ENCODE data around the gene PPARD.
"Not testable (repeated sequence)": the region's sequence is repeated elsewhere in the genome, so short reads cannot be mapped to it uniquely, and the experiment has no call there.

The PPARD gene

DNA sequence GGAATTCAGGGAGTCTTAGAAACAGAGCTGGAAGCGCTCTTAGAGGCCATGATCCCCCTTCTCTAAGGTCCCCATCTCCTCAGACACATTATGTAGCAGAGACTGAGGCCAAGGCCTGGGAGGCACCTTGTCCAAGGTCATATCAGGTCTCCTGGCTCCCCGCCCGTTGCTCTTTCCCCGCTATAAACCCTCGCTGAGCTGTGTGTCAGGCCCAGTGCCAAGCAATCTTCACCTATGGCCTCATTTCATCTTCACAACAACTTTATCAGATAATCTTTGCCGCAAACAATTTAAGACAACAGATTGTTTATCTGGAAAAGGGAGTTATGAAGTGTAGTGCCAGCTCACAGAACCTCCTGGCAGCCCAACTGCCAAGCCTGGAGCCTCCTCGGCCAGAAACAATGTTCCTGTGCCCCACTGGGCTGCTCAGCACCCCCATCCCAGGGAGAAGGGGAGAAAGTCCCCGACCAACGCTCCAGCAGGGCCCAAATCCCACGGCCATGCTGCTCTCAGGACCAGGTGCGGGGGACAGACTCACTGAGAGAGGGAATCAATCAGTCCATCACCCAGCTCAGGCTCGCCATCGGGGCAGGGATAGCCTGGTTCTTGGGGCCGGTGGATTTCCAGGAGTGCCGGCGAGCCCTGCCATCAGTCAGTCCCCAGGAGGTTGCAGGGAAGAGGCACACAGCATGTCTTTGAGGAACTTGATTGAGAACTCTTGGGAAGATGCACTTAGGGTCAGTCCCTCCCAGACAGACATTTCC is 92.9 kb downstream of the PPARD start:
- no peak for DNase-seq (ENCODE audit: low read depth in 2 of 2, low spot score in 1 of 2)

DNA sequence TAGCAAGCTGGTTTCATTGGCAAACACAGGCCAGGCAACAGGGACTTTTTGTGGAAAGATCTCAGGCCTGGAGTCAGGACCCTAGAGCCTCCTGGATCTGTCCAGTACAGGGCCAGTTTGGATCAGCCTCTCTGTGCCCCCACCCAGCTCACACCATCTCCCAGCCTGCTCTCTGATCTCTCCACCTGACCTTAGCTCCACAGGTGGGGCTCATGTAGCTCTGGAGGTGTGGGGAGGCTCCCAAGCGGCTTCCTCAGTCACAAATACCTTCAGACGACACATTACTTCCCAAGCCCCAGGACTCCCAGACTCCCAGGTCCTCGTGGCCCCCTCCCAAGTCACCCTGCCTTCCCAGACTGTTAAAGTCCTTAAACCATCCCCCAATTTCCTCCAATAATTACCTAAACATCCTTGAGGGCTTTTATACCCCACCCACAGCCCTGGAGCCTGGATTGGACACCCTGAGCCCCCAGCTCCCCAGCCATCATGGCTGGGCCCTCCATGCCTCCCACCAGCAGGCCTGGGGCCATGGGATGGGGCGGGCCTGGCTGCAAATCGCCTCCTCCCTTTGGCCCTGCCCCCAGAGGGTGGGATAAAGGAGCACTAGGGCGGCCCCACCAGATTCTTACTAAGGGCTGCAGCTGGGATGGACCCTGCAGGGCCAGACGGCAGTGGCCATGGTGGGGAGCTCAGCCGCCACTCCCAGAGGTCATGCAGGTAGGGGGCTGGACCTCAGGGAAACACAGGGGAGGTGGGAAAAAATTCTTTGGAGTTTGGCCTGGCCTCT is 93.9 kb downstream of the PPARD start:
- DNase-seq (ENCODE audit: low read depth in 2 of 2, low spot score in 1 of 2): no peak

DNA sequence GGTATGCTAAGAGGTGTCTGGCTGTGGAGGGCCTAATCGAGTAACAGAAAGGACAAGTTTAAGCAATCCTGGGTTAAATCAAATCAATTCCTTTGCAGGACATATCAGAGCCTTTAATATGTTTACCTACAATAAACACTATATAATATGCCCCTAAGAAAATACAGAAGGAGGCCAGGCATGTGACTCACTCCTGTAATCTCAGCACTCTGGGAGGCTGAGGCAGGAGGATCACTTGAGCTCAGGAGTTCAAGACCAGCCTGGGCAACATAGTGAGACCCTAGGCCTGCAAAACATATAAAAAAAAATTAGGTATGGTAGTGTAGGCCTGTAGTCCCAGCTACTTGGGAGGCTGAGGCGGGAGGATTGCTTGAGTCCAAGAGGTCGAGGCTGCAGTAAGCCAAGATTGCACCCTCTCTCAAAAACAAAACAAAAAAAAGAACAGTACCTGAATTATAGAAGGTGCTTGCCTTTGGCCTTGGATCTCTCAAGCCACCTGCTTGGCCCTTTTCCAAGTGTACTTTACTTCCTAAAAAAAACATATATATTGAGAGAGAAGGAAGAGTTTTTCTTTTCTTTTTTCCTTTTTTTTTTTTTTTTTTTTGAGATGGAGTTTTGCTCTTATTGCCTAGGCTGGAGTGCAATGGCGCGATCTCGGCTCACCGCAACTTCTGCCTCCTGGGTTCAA is 96.2 kb downstream of the PPARD start:
- not testable (repeated sequence) for DNase-seq (ENCODE audit: low read depth in 2 of 2, low spot score in 1 of 2)

DNA sequence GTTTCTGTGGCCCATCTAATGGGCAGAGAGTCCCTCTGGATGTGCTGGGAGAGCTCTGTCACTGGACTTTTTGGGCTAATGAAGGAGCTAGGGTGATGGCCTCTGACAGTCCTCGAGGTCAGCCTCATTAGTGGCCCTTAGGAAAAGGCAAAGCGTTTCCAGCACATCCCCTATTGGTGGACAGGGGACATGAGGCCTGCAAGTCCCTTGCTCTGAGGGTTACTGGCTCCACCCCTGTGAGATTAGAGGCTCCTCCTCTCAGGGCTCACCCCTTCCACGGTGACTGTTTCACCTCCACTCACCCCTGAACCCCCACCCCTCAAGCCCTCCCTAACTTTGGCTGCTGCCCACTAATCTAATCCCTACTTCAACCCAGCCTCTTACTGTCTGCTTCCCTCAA is 97.0 kb downstream of the PPARD start:
- DNase-seq (ENCODE audit: low read depth in 2 of 2, low spot score in 1 of 2): no peak

DNA sequence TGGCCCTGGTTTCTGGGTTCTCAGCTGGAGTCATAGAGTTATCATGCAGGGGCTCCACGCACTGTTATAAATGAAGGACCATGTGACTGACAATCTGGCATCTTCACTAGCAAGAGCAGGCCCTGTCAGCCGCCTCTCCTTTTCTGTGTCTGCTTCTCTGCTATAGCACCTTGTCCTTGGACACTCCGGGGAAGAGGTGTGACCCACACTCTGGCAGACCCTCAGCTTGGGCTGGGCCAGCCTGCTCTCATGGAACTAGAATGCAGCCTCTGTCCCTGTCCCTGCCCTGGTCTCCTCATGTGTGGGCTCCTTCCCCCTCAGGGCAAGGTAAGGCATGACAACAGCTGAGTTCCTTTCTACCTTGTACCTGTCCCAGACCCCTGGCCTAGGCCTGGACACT is 98.8 kb downstream of the PPARD start:
- DNase-seq (ENCODE audit: low read depth in 2 of 2, low spot score in 1 of 2): no peak

DNA sequence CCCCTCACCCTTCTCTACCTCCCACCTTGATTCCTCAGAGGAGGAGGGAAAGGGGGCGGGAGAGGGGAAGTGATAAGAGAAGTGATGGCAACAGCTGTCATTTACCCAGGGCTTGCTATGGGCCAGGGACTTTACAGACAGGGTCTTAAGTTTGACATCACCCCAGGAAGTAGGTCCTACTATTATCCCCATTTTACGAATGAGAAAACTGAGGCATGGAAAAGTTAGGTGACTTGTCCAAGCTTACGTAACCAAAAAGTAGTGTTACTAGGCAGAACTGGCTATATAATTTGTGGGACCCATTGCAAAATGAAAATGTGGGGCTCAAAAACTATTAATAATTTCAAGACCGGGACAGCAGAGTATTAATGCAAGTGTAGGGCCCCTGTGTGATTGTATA is 99.3 kb downstream of the PPARD start:
- DNase-seq (ENCODE audit: low read depth in 2 of 2, low spot score in 1 of 2): no peak

DNA sequence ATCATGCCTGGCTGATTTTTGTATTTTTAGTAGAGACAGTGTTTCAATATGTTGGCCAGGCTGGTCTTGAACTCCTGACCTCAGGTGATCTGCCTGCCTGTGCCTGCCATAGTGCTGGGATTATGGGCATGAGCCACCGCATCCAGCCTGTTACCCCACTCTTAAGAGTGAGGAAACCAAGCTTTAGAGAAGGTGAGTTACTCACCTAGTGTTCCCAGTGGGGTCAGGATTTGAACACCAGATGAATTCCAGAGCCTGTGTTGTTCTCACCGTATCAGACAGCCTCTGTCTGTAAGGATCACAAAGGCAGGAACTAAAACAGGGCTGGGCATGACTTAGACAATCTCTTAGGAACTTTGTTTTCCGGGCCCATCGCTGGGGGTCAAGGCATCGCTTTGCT is 100.3 kb downstream of the PPARD start:
- no peak for DNase-seq (ENCODE audit: low read depth in 2 of 2, low spot score in 1 of 2)

DNA sequence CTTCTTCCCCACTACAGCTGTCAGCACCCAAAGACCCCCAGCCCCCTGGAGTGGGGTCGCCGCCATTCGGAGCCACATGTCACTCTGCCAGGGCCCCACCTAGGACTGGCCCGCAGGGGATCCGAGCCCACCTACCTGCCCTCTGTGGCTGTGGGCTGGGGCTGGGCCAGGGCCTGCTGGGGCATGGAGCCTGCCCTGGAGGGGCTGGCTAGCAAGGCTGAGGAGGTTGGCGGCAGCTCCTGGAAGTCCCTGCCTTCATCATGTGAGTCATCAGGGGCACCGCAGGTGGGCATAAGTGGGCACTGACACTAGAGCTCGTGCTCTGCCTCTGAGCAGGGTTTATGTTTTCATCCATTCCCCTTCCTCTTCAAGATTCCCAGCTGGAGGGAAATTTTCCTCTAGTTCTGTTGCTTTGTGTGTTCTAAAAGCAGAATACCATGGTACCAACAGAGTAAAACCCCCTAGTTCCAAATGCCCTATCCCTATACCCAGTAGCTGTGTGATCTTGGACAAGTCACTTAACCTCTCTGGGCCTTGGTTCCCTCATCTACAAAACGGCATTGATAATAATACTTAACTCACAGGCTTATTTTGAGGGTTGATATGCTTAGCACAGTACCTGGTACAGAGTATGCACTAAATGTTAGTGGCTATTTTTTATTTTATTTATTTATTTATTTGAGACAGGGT is 101.1 kb downstream of the PPARD start:
- no peak for DNase-seq (ENCODE audit: low read depth in 2 of 2, low spot score in 1 of 2)

DNA sequence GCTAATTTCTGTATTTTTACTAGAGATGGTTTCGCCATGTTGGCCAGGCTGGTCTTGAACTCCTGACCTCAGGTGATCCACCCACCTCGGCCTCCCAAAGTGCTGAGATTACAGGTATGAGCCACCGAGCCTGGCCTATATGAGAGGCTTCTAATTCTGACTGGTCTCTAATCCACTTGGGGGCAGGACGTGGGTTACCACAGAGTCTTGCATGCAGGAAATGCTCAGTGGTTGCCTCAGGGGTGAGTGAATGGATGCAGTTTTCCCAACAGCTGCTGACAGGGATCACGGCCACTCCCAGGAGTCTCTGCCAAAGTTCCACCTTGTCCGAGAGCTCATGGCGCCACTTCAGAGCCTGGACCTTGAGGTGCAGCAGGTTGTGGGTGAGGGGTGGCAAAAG is 103.3 kb downstream of the PPARD start:
- no peak for DNase-seq (ENCODE audit: low read depth in 2 of 2, low spot score in 1 of 2)

DNA sequence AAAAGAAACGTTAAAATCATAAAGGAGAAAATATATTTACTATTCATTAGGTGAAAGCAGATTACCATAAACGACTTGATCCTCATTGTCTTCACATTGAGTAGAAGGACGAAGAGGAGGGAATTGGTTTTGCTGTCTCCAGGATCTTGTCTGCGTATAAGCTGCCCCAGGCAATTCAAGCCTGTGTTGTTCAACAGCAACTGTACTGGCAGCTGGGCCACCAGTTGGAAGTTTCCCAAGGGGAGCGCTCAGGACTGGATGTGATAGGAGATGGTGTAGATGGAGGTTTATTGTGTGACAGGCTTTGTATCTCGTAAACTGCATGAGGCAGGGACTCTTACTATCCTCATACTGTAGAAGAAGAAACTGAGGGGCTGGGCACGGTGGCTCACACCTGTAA is 105.8 kb downstream of the PPARD start:
- no peak for DNase-seq (ENCODE audit: low read depth in 2 of 2, low spot score in 1 of 2)

DNA sequence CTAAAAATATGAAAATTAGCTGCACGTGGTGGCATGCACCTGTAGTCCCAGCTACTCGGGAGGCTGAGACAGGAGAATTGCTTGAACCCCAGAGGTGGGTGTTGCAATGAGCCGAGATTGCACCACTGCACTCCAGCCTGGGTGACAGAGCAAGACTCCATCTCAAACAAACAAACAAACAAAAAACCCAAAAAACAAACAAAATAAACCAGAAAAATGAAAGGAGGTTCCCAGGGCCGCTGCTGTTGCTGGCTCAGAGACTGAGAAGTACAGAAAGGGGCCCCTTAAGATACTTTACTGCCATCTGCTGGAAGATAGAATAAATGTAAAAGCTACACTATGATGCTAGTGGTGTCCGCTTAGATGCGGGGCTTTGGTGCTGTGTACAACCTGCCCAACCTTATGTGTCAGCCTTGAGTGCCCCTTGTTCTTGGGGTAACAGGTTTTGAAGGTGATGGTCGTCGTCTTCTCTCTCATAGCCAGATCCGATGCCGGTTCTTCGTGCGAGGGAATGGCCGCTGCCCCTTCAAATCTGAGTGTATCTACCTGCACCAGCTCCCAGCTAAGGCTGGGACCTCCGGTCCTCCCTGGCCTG is 107.0 kb downstream of the PPARD start:
- no peak for DNase-seq (ENCODE audit: low read depth in 2 of 2, low spot score in 1 of 2)

DNA sequence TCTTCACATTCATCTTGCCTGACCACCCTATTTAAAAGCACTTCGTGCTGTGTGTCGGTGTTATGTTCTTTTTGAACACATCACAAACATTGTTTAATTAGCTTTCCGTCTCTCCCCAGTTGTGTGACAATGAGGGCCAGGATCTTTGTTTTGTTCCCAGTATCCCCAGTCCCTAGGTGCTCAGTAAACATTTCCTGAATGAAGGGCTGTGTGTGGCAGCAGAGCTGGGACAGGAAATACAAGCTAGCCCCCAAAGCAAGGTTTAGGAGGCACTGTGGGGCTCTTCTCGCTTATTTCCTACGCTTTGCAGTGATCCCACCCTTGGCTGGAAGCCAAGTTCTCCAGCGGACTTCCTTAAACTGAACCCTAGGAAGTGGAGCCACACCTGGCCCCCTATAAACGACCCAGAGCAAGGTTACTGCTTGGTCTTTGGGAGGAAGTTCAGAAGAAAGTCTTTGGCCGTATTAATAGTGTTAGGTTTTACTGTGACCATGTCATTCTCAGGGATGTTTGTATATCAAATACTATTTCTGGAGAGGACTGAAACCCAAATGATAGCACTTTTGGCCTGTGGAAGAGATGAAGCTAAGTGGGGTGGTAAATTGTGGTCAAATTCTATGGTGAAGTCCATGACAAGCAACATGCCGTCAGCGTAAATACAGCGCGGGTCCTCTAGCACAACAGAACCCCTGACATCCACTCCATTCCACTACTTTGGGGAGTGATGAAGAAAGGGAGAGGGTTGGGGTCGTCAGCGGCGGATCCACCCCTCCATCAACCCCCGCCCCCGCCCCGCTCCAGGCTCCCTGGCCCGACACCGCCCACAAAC is 109.2 kb downstream of the PPARD start:
- DNase-seq (ENCODE audit: low read depth in 2 of 2, low spot score in 1 of 2): no peak

DNA sequence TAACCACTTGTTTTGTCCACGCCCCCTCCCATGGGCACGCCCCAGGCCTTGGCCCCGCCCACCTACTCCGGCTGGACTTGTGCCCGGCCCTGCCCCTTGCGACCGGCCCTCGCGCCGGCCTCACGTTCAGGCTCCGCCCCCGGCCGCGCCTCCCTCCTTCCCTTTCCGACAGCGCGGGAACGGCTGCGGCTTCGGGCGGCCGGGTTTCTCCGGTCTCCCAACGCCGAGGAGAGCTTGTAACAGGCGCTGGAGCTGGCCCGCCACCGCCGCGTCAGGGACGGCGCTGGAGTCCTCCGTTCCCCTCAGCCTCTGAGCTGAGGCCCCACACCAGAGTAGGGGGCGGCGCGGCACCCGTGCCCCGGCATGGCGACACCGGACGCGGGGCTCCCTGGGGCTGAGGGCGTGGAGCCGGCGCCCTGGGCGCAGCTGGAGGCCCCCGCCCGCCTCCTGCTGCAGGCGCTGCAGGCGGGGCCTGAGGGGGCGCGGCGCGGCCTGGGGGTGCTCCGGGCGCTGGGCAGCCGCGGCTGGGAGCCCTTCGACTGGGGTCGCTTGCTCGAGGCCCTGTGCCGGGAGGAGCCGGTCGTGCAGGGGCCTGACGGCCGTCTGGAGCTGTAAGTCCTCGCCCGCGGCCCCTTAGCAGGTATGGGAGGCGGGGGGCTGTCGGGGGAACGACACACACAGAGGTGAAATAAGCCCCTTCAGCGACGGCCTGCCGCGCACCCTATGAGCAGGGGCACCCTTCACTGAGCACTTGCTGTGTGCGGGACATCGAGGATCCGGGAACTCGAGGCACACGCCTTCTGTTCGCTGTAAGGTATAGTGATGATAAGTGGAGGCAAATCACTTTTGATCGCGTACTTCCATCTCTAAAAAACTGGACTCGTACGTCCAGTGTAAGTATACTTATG is 110.1 kb downstream of the PPARD start, which contains the start of gene FANCE:
Gene FANCE (plus strand): TSS at position 156 of the 908 bp plus-strand sequence. CDS start 208 bp downstream, at position 364.
- DNase-seq (ENCODE audit: low read depth in 2 of 2, low spot score in 1 of 2): peak; percentile 76 to 83

DNA sequence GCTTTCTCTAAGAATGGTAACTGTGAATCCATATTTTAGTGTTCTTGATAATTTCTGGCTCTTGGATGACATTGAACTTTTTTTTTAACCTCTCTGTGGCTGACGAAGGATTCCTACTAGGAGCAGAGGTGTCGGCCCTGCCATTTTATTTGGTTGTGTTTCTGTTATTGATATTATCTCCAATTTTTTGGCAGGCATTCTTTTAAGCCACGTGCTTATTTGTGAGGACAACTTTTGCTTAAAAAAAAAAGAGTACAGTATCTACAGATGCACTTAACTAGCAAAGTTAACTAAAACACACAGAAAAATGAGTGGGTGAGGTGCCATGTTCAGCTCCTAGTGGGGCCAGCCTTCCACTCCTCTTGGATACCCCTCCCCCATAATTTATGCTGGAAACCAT is 110.9 kb downstream of the PPARD start:
- no peak for DNase-seq (ENCODE audit: low read depth in 2 of 2, low spot score in 1 of 2)

DNA sequence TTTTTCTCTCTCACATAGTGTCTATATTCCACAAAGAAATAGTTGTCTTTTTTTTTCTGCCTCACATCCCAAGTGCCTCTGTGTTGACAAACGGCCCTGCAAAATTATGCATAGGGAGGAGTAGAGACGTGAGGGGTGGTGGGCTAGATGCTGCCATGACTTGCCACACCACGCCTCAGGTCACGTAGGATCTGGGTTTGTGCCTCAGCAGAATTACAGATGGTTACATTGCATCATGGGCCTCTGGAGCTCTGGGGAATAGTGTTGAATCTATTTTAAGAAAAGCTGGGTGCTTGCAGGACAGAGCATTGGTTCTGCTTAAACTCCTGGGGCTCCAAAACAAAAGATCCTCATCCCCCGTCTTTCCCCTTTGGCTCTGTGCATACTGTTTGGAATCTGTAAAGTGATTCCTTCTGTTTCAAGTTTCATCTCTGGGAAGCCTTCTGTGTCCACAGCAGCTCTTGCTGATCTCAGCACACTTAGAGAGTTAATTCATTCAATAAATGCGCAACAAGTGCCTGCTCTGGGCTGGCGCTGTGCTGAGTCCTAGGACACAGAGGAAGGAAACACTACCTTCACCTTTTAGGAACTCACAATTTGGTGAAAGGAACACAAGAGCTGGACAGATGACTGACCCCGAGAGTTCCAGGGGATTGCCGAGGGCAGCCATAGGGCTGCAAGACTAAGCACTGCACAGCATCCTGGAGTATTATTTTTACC is 112.2 kb downstream of the PPARD start:
- DNase-seq (ENCODE audit: low read depth in 2 of 2, low spot score in 1 of 2): no peak

DNA sequence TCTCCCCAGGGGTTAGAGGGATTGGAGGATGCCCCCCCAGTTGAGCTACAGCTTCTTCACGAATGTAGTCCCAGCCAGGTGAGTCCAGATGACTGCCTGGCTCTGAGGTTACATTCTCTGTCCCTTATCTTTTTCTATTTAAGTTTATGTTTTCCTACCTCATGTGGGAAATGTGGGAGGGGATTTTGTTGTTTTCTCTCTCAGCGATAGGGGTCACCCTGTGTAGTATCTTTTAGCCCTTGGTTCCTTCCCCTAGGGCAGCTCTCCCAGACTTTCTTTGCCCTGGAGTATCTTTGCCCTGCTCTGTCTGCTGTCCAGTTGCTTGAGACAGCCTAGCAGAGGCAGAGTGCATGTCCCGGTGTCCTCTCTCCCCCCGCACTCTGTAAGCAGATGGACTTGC is 115.5 kb downstream of the PPARD start:
- no peak for DNase-seq (ENCODE audit: low read depth in 2 of 2, low spot score in 1 of 2)

DNA sequence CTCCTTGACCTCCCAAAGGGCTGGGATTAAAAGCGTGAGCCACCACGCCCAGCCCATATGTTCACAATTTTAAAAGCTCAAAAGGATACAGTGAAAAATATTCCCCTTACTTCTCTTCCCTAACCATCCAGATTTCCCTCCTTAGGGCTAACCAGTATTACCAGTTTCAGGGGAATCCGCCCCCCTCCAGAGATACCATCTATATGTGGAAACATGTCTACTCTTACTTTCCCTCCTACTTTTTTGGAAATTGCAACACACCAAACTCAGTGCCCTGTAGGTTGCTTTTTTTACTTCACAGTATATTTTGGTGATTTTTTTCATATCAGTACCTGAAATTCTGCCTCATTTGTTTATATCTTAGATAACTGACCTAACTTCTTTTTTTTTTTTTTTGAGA is 118.9 kb downstream of the PPARD start:
- no peak for DNase-seq (ENCODE audit: low read depth in 2 of 2, low spot score in 1 of 2)

DNA sequence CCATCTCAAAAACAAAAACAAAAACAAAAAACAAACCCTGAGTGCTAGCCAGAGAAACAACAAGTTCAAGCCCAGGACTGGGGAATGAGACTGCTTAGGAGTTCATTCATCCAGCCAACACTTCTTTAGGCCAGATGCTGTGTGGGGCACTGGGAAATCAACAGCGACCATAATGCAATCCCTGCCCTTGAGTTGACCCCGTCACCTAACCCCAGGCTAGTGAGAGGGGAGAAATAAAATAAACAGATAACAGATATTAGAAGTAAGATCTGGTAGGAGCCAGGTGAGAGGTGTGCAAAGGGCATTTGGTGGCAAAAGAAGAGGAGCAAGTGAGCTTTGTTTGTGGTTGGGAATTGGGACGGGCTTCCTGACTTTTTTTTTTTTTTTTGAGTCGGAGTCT is 120.9 kb downstream of the PPARD start:
- DNase-seq (ENCODE audit: low read depth in 2 of 2, low spot score in 1 of 2): no peak

All from stimulated activated CD8-positive, alpha-beta memory T cell treated with anti-CD3 and anti-CD28 coated beads, Interleukin-4, amount 100 ng/mL, for 1 hour (primary cell).